IMR-90 (cell line): Measurements from ENCODE around the gene PPM1L. TPM values are rescaled to one million over a fixed set of nuclear protein-coding genes. Genes with fewer than 3 reads are reported as not detected.

Experiments
- ATAC-seq: fragments of 200-7000 bp; cut with Tn5 transposase; 2 replicates; pipeline ENCODE4 v1.9.1; 2020; ENCODE audit warnings: low read depth, mild to moderate bottlenecking, moderate library complexity
- BruUV-seq: library from RNA; stranded (reverse); fragments of 400-500 nt; replicated peaks from 2 replicates; lab custom pipeline; 2021; lab: Mats Ljungman, UMichigan
- CTCF ChIA-PET: fragments of 300-600 bp; formaldehyde crosslinking; extraction: SDS; loops from one replicate; lab custom pipeline; 2021; ENCODE audit warnings: antibody characterized with exemption; lab: Yijun Ruan, JAX
- POLR2A ChIA-PET: fragments of 300-600 bp; sonication (Branson Sonifier 250); formaldehyde crosslinking; loops from one replicate; lab custom pipeline; 2022; ENCODE audit warnings: antibody characterized with exemption; ENCODE audit not compliant: unreplicated experiment; lab: Charles Lee
- DNase-seq: peaks from one replicate; pipeline ENCODE4 v3.0.0; 2013
- H2AFZ ChIP-seq: replicated peaks from 2 replicates; pipeline ENCODE3; 2013; ENCODE audit warnings: low read length, mild to moderate bottlenecking; ENCODE audit not compliant: poor library complexity
- H2AK5ac ChIP-seq: 2 replicates; pipeline ENCODE4 v1.6.1; 2013; ENCODE audit warnings: low read depth, low read length, inconsistent platforms
- H2AK9ac ChIP-seq: replicated peaks from 2 replicates; pipeline ENCODE3; 2013; ENCODE audit warnings: mild to moderate bottlenecking, low read depth, low read length, moderate library complexity; ENCODE audit not compliant: poor library complexity
- H2BK120ac ChIP-seq: 2 replicates; pipeline ENCODE4 v1.6.1; 2013; ENCODE audit warnings: low read depth, low read length, inconsistent platforms
- H2BK15ac ChIP-seq: 3 replicates; pipeline ENCODE4 v1.6.1; 2013; ENCODE audit warnings: low read depth, low read length, inconsistent platforms
- H2BK20ac ChIP-seq: 2 replicates; pipeline ENCODE4 v1.6.1; 2013; ENCODE audit warnings: low read depth, mild to moderate bottlenecking, inconsistent platforms, low read length, moderate library complexity
- H2BK5ac ChIP-seq: 2 replicates; pipeline ENCODE4 v1.6.1; 2013; ENCODE audit warnings: mild to moderate bottlenecking, low read depth, low read length, inconsistent platforms; ENCODE audit not compliant: poor library complexity, severe bottlenecking
- H3K14ac ChIP-seq: replicated peaks from 2 replicates; pipeline ENCODE4 v1.6.1; 2013; ENCODE audit warnings: low read depth, low read length, inconsistent platforms
- H3K18ac ChIP-seq: 2 replicates; pipeline ENCODE4 v1.6.1; 2013; ENCODE audit warnings: low read depth, low read length, control low read depth
- H3K23ac ChIP-seq: 2 replicates; pipeline ENCODE4 v1.6.1; 2013; ENCODE audit warnings: low read depth, low read length, inconsistent platforms
- H3K27ac ChIP-seq: 2 replicates; pipeline ENCODE4 v1.5.1; 2013; ENCODE audit warnings: mild to moderate bottlenecking, control low read depth, low read length; ENCODE audit not compliant: insufficient read depth
- H3K27me3 ChIP-seq: 2 replicates; pipeline ENCODE4 v1.6.1; 2013; ENCODE audit warnings: low read length; ENCODE audit not compliant: control insufficient read depth, insufficient read depth
- H3K36me3 ChIP-seq: 2 replicates; pipeline ENCODE4 v1.6.1; 2013; ENCODE audit warnings: low read length, mixed read lengths; ENCODE audit not compliant: control insufficient read depth, insufficient read depth
- H3K4ac ChIP-seq: 2 replicates; pipeline ENCODE4 v1.6.1; 2013; ENCODE audit warnings: low read depth, low read length, inconsistent platforms
- H3K4me1 ChIP-seq: 2 replicates; pipeline ENCODE4 v1.6.1; 2013; ENCODE audit warnings: low read length, mixed read lengths; ENCODE audit not compliant: control insufficient read depth, insufficient read depth
- H3K4me2 ChIP-seq: 2 replicates; pipeline ENCODE4 v1.6.1; 2013; ENCODE audit warnings: low read depth, mild to moderate bottlenecking, control low read depth, low read length, moderate library complexity
- H3K4me3 ChIP-seq: 2 replicates; pipeline ENCODE4 v1.5.1; 2013; ENCODE audit warnings: low read depth, mild to moderate bottlenecking, control low read depth, low read length, moderate library complexity; ENCODE audit not compliant: insufficient read depth
- H3K56ac ChIP-seq: 2 replicates; pipeline ENCODE4 v1.6.1; 2013; ENCODE audit warnings: low read length, inconsistent platforms; ENCODE audit not compliant: insufficient read depth; ENCODE audit errors: extremely low read depth
- H3K79me1 ChIP-seq, 2 experiments: 2 replicates each; pipeline ENCODE4 v1.6.1; 2013; ENCODE audit warnings: low read length in 2 of 2, inconsistent platforms in 1 of 2, low read depth in 1 of 2
- H3K9ac ChIP-seq: 2 replicates; pipeline ENCODE4 v1.6.1; 2013; ENCODE audit warnings: low read depth, low read length, control low read depth
- H3K9me1 ChIP-seq: 2 replicates; pipeline ENCODE4 v1.6.1; 2013; ENCODE audit warnings: low read length, inconsistent platforms; ENCODE audit not compliant: insufficient read depth
- H3K9me3 ChIP-seq: 2 replicates; pipeline ENCODE4 v1.6.1; 2013; ENCODE audit warnings: low read length; ENCODE audit not compliant: control insufficient read depth, insufficient read depth
- H4K20me1 ChIP-seq: 2 replicates; pipeline ENCODE4 v1.6.1; 2013; ENCODE audit warnings: low read length, inconsistent platforms; ENCODE audit not compliant: insufficient read depth
- H4K5ac ChIP-seq: 2 replicates; pipeline ENCODE4 v1.6.1; 2013; ENCODE audit warnings: mild to moderate bottlenecking, low read depth, low read length, control low read depth
- H4K8ac ChIP-seq, 2 experiments: 2 replicates each; pipeline ENCODE4 v1.6.1; 2013; ENCODE audit warnings: low read depth in 2 of 2, low read length in 2 of 2, control low read depth in 1 of 2, inconsistent platforms in 1 of 2
- H4K91ac ChIP-seq: 2 replicates; pipeline ENCODE4 v1.6.1; 2013; ENCODE audit warnings: low read depth, low read length, inconsistent platforms; ENCODE audit not compliant: insufficient read depth
- BHLHE40 ChIP-seq: fragments of 150-350 bp; IDR thresholded peaks from 2 replicates; pipeline ENCODE4 v1.6.1; 2016; ENCODE audit warnings: mild to moderate bottlenecking, low read depth, low read length
- CHD1 ChIP-seq: IDR thresholded peaks from 2 replicates; pipeline ENCODE4 v1.6.1; 2012; ENCODE audit warnings: low read depth, low read length, improper control_type of control experiment
- ELK1 ChIP-seq: fragments of 150-350 bp; IDR thresholded peaks from 2 replicates; pipeline ENCODE4 v1.6.1; 2016; ENCODE audit warnings: low read depth, mild to moderate bottlenecking, low read length, moderate library complexity, borderline replicate concordance
- FOS ChIP-seq: fragments of 150-350 bp; IDR thresholded peaks from 2 replicates; pipeline ENCODE4 v1.6.1; 2016; ENCODE audit warnings: low read depth, low read length
- MAFK ChIP-seq: IDR thresholded peaks from 2 replicates; pipeline ENCODE4 v1.6.1; 2012; ENCODE audit warnings: low read depth, low read length, improper control_type of control experiment
- MAZ ChIP-seq: IDR thresholded peaks from 2 replicates; pipeline ENCODE4 v1.6.1; 2012; ENCODE audit warnings: low read depth, mild to moderate bottlenecking, low read length, improper control_type of control experiment, moderate library complexity, borderline replicate concordance
- NFE2L2 ChIP-seq: fragments of 150-350 bp; IDR thresholded peaks from 2 replicates; pipeline ENCODE4 v1.6.1; 2016; ENCODE audit warnings: low read depth, mild to moderate bottlenecking, low read length
- POLR2A ChIP-seq: IDR thresholded peaks from 2 replicates; pipeline ENCODE4 v1.6.1; 2012; ENCODE audit warnings: mild to moderate bottlenecking, low read depth, low read length
- RAD21 ChIP-seq: IDR thresholded peaks from 2 replicates; pipeline ENCODE4 v1.6.1; 2012; ENCODE audit warnings: low read length, improper control_type of control experiment
- RCOR1 ChIP-seq: IDR thresholded peaks from 2 replicates; pipeline ENCODE4 v1.6.1; 2012; ENCODE audit warnings: mild to moderate bottlenecking, low read length, improper control_type of control experiment; ENCODE audit not compliant: insufficient replicate concordance
- SMC3 ChIP-seq: fragments of 150-350 bp; IDR thresholded peaks from 2 replicates; pipeline ENCODE4 v1.6.1; 2016; ENCODE audit warnings: low read depth, mild to moderate bottlenecking, antibody characterized with exemption, low read length, moderate library complexity
- WGBS, 2 experiments: methylation state at CpG; one replicate each; pipeline versions ENCODE4 v1.1.5 to v1.1.7; 2013; ENCODE audit warnings: missing lambda C conversion rate in 2 of 2; ENCODE audit not compliant: insufficient read length in 1 of 2; ENCODE audit errors: extremely low coverage in 2 of 2; 5-methylcytosine and 5-hydroxymethylcytosine counted together
- dilution Hi-C: fragments of 300-500 bp; cut with HindIII; formaldehyde crosslinking; loops from one replicate; pipeline ENCODE4 v1.14.3; 2018; ENCODE audit warnings: low sequenced_read_pairs; ENCODE audit not compliant: unreplicated experiment
- in situ Hi-C: fragments of 300-500 bp; cut with MboI; formaldehyde crosslinking; loops from 3 replicates; pipeline ENCODE4 v1.14.3; 2019; ENCODE audit warnings: low sequenced_read_pairs, inconsistent platforms, mixed read lengths
- intact Hi-C: fragments of 100-400 bp; cut with micrococcal nuclease; formaldehyde crosslinking; loops from 2 replicates; pipeline ENCODE4 v1.10.0; 2022
- polyA plus RNA-seq, 3 experiments: library from polyadenylated mRNA; depleted of rRNA; stranded (reverse); fragments of >200 nt; gene quantifications; 2 replicates each; pipeline ENCODE4 v1.2.3, GENCODE V29; 2012; ENCODE audit warnings: low replicate concordance in 1 of 3
- total RNA-seq: library from RNA; depleted of rRNA; stranded (reverse); fragments of >200 nt; gene quantifications from 2 replicates; pipeline ENCODE4 v1.2.3, GENCODE V29; 2012
- TF ChIP-seq, protein P1 (sequence below): fragments of 150-350 bp; IDR thresholded peaks from 2 replicates; pipeline ENCODE4 v1.6.1; 2017; ENCODE audit warnings: mild to moderate bottlenecking, antibody characterized with exemption, low read length, low read depth
- TF ChIP-seq, protein P2 (sequence below): conservative IDR thresholded peaks from 2 replicates; pipeline ENCODE4 v1.5.1; 2012; ENCODE audit warnings: mild to moderate bottlenecking, low read depth, low read length, improper control_type of control experiment

Gene PPM1L
- total and polyA plus RNA-seq, 2 of the 4 experiments (the other 2 are of a cell fraction): 0.14 to 0.18 TPM

DNA sequence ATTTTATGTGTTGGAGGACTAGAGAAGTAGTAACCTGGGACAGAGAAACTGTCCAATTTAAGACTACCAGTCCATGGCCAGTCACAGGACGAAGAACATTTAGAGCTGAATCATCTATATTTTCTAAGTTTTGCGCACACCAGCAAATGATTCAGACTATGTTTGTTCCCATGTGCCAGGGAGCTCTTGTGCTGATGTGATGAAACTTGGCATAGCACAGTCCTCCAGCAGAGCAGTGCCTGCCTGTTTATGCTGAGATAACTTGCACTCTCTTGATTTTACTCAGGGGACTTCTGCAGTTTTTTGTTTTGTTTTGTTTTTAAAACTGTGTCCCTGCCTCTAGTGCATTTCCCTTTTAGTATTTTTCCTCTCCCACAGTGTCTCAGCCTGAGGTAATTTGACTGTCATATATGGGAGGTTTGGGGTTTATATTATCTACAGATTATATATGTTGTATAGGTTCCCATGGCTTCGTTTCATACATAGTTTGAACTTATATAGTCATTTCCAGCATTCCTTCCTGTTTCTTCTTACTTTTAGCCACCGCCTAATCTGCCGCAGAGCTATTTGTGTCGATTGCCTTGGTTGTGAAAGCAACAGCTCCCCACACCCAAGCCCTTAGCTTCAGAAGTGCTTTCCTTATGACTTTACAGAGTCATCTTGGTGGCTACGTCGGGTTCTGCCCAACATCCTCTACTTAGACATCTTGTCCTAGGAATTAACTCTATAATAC lies 45.5 kb downstream of the PPM1L start:
- Histone ChIP-seq H2BK15ac (no peak overlapping the region), H2BK120ac (no peak overlapping the region), H3K9ac (no peak overlapping the region), H3K56ac (no peak overlapping the region), H3K27me3 (no peaks in the 10 kb centered on the region), H3K9me1 (no peaks in the 10 kb centered on the region), H3K23ac (no peak overlapping the region), H3K4ac (no peak overlapping the region), H3K4me2 (no peak overlapping the region), H3K27ac (no peak overlapping the region), H3K79me1 (no peaks in the 10 kb centered on the region), H3K36me3 (no peaks in the 10 kb centered on the region), H3K4me1 (no peaks in the 10 kb centered on the region), H3K14ac (no peak overlapping the region), H4K5ac (no peak overlapping the region), H2AFZ (no peak overlapping the region), H3K9me3 (no peaks in the 10 kb centered on the region), H2BK20ac (no peak overlapping the region), H2BK5ac (no peak overlapping the region), H4K91ac (no peak overlapping the region), H2AK5ac (no peak overlapping the region), H3K4me3 (no peak overlapping the region), H4K8ac (no peak overlapping the region), H4K20me1 (no peaks in the 10 kb centered on the region), H3K18ac (no peak overlapping the region), H2AK9ac (no peak overlapping the region)
- BruUV-seq: no TSS peak
- in situ Hi-C loops: no loop called here
- peak; percentile 0 for DNase-seq
- TF ChIP-seq ELK1 (no peak), SMC3 (no peak), POLR2A (no peak), RCOR1 (no peak), MAZ (no peak), BHLHE40 (no peak), MAFK (no peak), NFE2L2 (no peak), CHD1 (no peak), RAD21 (no peak), FOS (no peak)
- TF ChIP-seq, protein P1, sequence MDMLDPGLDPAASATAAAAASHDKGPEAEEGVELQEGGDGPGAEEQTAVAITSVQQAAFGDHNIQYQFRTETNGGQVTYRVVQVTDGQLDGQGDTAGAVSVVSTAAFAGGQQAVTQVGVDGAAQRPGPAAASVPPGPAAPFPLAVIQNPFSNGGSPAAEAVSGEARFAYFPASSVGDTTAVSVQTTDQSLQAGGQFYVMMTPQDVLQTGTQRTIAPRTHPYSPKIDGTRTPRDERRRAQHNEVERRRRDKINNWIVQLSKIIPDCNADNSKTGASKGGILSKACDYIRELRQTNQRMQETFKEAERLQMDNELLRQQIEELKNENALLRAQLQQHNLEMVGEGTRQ: no peak
- TF ChIP-seq, protein P2, sequence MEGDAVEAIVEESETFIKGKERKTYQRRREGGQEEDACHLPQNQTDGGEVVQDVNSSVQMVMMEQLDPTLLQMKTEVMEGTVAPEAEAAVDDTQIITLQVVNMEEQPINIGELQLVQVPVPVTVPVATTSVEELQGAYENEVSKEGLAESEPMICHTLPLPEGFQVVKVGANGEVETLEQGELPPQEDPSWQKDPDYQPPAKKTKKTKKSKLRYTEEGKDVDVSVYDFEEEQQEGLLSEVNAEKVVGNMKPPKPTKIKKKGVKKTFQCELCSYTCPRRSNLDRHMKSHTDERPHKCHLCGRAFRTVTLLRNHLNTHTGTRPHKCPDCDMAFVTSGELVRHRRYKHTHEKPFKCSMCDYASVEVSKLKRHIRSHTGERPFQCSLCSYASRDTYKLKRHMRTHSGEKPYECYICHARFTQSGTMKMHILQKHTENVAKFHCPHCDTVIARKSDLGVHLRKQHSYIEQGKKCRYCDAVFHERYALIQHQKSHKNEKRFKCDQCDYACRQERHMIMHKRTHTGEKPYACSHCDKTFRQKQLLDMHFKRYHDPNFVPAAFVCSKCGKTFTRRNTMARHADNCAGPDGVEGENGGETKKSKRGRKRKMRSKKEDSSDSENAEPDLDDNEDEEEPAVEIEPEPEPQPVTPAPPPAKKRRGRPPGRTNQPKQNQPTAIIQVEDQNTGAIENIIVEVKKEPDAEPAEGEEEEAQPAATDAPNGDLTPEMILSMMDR: no peak
- ATAC-seq: no peak
- WGBS, 2 experiments: 85% methylated on average over 3 of the region's 8 CpGs; no CpG with 5 or more reads in 1 of the 2 experiments
- CTCF ChIA-PET: no interaction called here
- POLR2A ChIA-PET: no interaction called here
- dilution Hi-C loops: no loop called here
- intact Hi-C loops: no loop called here
